ENCODE measurements around the gene NRP1.

DNA sequence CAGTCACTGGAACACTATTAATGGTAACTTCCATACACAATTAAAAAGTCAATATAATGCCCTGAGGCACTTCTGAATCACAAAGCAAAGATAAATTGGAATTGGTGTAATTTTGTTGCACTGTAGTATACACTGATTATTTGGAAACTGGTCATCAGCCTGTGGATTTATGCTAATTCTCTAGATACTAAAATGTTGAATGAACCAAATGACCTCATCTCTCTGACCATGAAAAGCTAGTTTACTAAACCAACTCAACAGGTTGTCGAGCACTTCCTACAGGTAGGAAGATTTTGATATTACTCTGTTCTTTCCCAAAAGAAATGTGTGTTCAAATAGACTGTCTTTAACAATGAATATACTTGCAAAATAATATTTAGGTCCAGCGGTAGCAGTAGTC lies 5.3 kb downstream of the NRP1 start:
- TF ChIP-seq, protein P1, sequence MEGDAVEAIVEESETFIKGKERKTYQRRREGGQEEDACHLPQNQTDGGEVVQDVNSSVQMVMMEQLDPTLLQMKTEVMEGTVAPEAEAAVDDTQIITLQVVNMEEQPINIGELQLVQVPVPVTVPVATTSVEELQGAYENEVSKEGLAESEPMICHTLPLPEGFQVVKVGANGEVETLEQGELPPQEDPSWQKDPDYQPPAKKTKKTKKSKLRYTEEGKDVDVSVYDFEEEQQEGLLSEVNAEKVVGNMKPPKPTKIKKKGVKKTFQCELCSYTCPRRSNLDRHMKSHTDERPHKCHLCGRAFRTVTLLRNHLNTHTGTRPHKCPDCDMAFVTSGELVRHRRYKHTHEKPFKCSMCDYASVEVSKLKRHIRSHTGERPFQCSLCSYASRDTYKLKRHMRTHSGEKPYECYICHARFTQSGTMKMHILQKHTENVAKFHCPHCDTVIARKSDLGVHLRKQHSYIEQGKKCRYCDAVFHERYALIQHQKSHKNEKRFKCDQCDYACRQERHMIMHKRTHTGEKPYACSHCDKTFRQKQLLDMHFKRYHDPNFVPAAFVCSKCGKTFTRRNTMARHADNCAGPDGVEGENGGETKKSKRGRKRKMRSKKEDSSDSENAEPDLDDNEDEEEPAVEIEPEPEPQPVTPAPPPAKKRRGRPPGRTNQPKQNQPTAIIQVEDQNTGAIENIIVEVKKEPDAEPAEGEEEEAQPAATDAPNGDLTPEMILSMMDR (IDR thresholded peaks at IDR 0.05) = no peak
- TF ChIP-seq POLR2A (IDR thresholded peaks at IDR 0.05) = no peak

Measured in lower leg skin (tissue), 3 donors.